H9 (cell line): Measurements from ENCODE around the gene KRT3. TPM values are rescaled to one million over a fixed set of nuclear protein-coding genes. Genes with fewer than 3 reads are reported as not detected.

ENCODE experiments used
- DNase-seq: peaks from one replicate; pipeline ENCODE4 v3.0.0-alpha.2; 2017
- H2AFZ ChIP-seq: one replicate; pipeline ENCODE4 v1.6.1; 2013; ENCODE audit warnings: mild to moderate bottlenecking, low read length, control low read depth, moderate library complexity
- H2AK5ac ChIP-seq: 2 replicates; pipeline ENCODE4 v1.6.1; 2013; ENCODE audit warnings: low read length, control low read depth, mixed read lengths; ENCODE audit not compliant: insufficient read length
- H2BK120ac ChIP-seq: one replicate; pipeline ENCODE4 v1.6.1; 2013; ENCODE audit warnings: low read depth, mild to moderate bottlenecking, low read length, control low read depth, inconsistent platforms; ENCODE audit not compliant: poor library complexity, severe bottlenecking
- H2BK12ac ChIP-seq: 2 replicates; pipeline ENCODE4 v1.6.1; 2013; ENCODE audit warnings: low read length, control low read depth, mixed read lengths, low read depth; ENCODE audit not compliant: insufficient read length
- H2BK15ac ChIP-seq: 2 replicates; pipeline ENCODE4 v1.6.1; 2013; ENCODE audit warnings: low read depth, low read length, control low read depth
- H2BK20ac ChIP-seq: one replicate; pipeline ENCODE4 v1.6.1; 2013; ENCODE audit warnings: low read depth, mild to moderate bottlenecking, low read length, control low read depth, inconsistent platforms; ENCODE audit not compliant: poor library complexity, severe bottlenecking
- H2BK5ac ChIP-seq: 2 replicates; pipeline ENCODE4 v1.6.1; 2013; ENCODE audit warnings: low read length, control low read depth, mixed read lengths; ENCODE audit not compliant: insufficient read length
- H3K14ac ChIP-seq: 2 replicates; pipeline ENCODE4 v1.6.1; 2013; ENCODE audit warnings: low read length, control low read depth; ENCODE audit not compliant: insufficient read depth
- H3K18ac ChIP-seq: 2 replicates; pipeline ENCODE4 v1.6.1; 2013; ENCODE audit warnings: low read depth, mild to moderate bottlenecking, mixed read lengths, low read length, control low read depth; ENCODE audit not compliant: insufficient read length
- H3K23ac ChIP-seq: 2 replicates; pipeline ENCODE4 v1.6.1; 2013; ENCODE audit warnings: low read length, control low read depth, mixed read lengths, low read depth; ENCODE audit not compliant: insufficient read length
- H3K23me2 ChIP-seq: 2 replicates; pipeline ENCODE4 v1.6.1; 2013; ENCODE audit warnings: low read depth, mild to moderate bottlenecking, mixed read lengths, low read length, control low read depth; ENCODE audit not compliant: insufficient read length, poor library complexity, severe bottlenecking
- H3K27ac ChIP-seq: 2 replicates; pipeline ENCODE4 v1.5.1; 2013; ENCODE audit warnings: low read length, control low read depth, mixed read lengths, low read depth; ENCODE audit not compliant: insufficient read length
- H3K27me3 ChIP-seq: 2 replicates; pipeline ENCODE4 v1.6.1; 2013; ENCODE audit warnings: low read length, control low read depth, inconsistent platforms; ENCODE audit not compliant: insufficient read depth
- H3K4ac ChIP-seq: 2 replicates; pipeline ENCODE4 v1.6.1; 2013; ENCODE audit warnings: low read depth, mild to moderate bottlenecking, control low read depth, inconsistent platforms, low read length, moderate library complexity
- H3K4me1 ChIP-seq: 2 replicates; pipeline ENCODE4 v1.6.1; 2013; ENCODE audit warnings: low read length, control low read depth, inconsistent platforms; ENCODE audit not compliant: insufficient read depth
- H3K4me2 ChIP-seq: 2 replicates; pipeline ENCODE4 v1.6.1; 2013; ENCODE audit warnings: low read length, control low read depth, mixed read lengths; ENCODE audit not compliant: insufficient read length, insufficient read depth
- H3K56ac ChIP-seq: 2 replicates; pipeline ENCODE4 v1.6.1; 2013; ENCODE audit warnings: low read depth, mild to moderate bottlenecking, mixed read lengths, low read length, control low read depth; ENCODE audit not compliant: insufficient read length
- H3K79me1 ChIP-seq: 2 replicates; pipeline ENCODE4 v1.6.1; 2013; ENCODE audit warnings: low read depth, mild to moderate bottlenecking, moderate library complexity, low read length, control low read depth, inconsistent platforms; ENCODE audit not compliant: insufficient read depth, poor library complexity, severe bottlenecking
- H3K79me2 ChIP-seq: 2 replicates; pipeline ENCODE4 v1.6.1; 2013; ENCODE audit warnings: low read length, control low read depth, inconsistent platforms; ENCODE audit not compliant: insufficient read depth
- H3K9ac ChIP-seq: 2 replicates; pipeline ENCODE4 v1.6.1; 2013; ENCODE audit warnings: low read length, control low read depth, mixed read lengths; ENCODE audit not compliant: insufficient read length; ENCODE audit errors: extremely low read depth
- H3K9me3 ChIP-seq: one replicate; pipeline ENCODE4 v1.6.1; 2013; ENCODE audit warnings: low read depth, low read length, inconsistent platforms; ENCODE audit not compliant: control insufficient read depth
- H3T11ph ChIP-seq: one replicate; pipeline ENCODE4 v1.6.1; 2013; ENCODE audit warnings: mild to moderate bottlenecking, low read length, control low read depth, inconsistent platforms
- H4K20me1 ChIP-seq: one replicate; pipeline ENCODE4 v1.6.1; 2013; ENCODE audit not compliant: control insufficient read depth, insufficient read length, insufficient read depth
- H4K5ac ChIP-seq: 2 replicates; pipeline ENCODE4 v1.6.1; 2013; ENCODE audit warnings: low read depth, mild to moderate bottlenecking, mixed read lengths, low read length, control low read depth; ENCODE audit not compliant: insufficient read length
- H4K8ac ChIP-seq: replicated peaks from 2 replicates; pipeline ENCODE4 v1.6.1; 2013; ENCODE audit warnings: low read length, control low read depth, mixed read lengths, low read depth; ENCODE audit not compliant: insufficient read length
- H4K91ac ChIP-seq: 2 replicates; pipeline ENCODE4 v1.6.1; 2013; ENCODE audit warnings: low read depth, mild to moderate bottlenecking, moderate library complexity, mixed read lengths, low read length, control low read depth; ENCODE audit not compliant: insufficient read length
- H3K27ac Mint-ChIP-seq, 3 experiments: 2 replicates in 2 of 3; 3 replicates in 1 of 3; pipeline ENCODE4 v1.8.0; 2020 to 2021; ENCODE audit warnings: mixed read lengths in 3 of 3, mild to moderate bottlenecking in 1 of 3, moderate library complexity in 1 of 3
- H3K27me3 Mint-ChIP-seq: 2 replicates; pipeline ENCODE4 v1.8.0; 2021; ENCODE audit warnings: low read depth, mild to moderate bottlenecking, moderate library complexity, mixed read lengths
- H3K36me3 Mint-ChIP-seq, 3 experiments: 2 replicates in 2 of 3; 3 replicates in 1 of 3; pipeline ENCODE4 v1.8.0; 2020 to 2021; ENCODE audit warnings: low read depth in 3 of 3, mixed read lengths in 3 of 3; ENCODE audit not compliant: insufficient read depth in 1 of 3
- H3K4me1 Mint-ChIP-seq, 2 experiments: 2 replicates each; pipeline ENCODE4 v1.8.0; 2020; ENCODE audit warnings: mixed read lengths in 2 of 2
- H3K4me3 Mint-ChIP-seq, 2 experiments: 2 replicates in 1 of 2; 3 replicates in 1 of 2; pipeline ENCODE4 v1.8.0; 2020 to 2021; ENCODE audit warnings: mild to moderate bottlenecking in 2 of 2, mixed read lengths in 2 of 2, moderate library complexity in 1 of 2
- H3K9me3 Mint-ChIP-seq, 2 experiments: 2 replicates in 1 of 2; 3 replicates in 1 of 2; pipeline ENCODE4 v1.8.0; 2020; ENCODE audit warnings: mild to moderate bottlenecking in 2 of 2, mixed read lengths in 2 of 2, moderate library complexity in 1 of 2
- CTCF ChIP-seq: fragments of 200-600 bp; sonication (generic); conservative IDR thresholded peaks from 3 replicates; pipeline ENCODE4 v1.8.0; 2021; ENCODE audit warnings: antibody characterized with exemption, mild to moderate bottlenecking
- WGBS: extraction: QIAGEN DNeasy Blood & Tissue Kit; methylation state at CpG from one replicate; pipeline ENCODE4 v1.1.7; 2013; ENCODE audit warnings: missing lambda C conversion rate, low lambda C conversion rate, mixed read lengths; ENCODE audit not compliant: insufficient read length; ENCODE audit errors: extremely low coverage; 5-methylcytosine and 5-hydroxymethylcytosine counted together
- total RNA-seq: library from RNA; stranded (reverse); gene quantifications from 2 replicates; pipeline ENCODE4 v1.2.1, GENCODE V29; 2021

KRT3 gene
- total RNA-seq, 1 experiment from 2014 or later: not detected

GRCh38 chr12:52823761-52824450 is 28.0 kb upstream of the KRT3 start:
- peak overlapping the region in 1 of 3 experiments; percentile 40; a peak in 1 of 7 replicates for H3K27ac Mint-ChIP-seq

More at GRCh38 chr12:52823761-52824450, 28.0 kb upstream of the KRT3 start:
- no peak overlapping the region for H2BK12ac ChIP-seq
- Mint-ChIP-seq H3K9me3 (no peaks in the 10 kb centered on the region), H3K4me3 (no peak overlapping the region; a peak in 1 of 5 replicates), H3K36me3 (no peaks in the 10 kb centered on the region; a peak in 1 of 7 replicates), H3K4me1 (peaks cover 7% of the 10 kb centered on the region in 2 experiments; a peak in 3 of 4 replicates), H3K27me3 (no peaks in the 10 kb centered on the region; the same call in 1 of the 2 replicates)
- H2BK20ac ChIP-seq: no peak overlapping the region
- no peak overlapping the region for H3K4ac ChIP-seq
- no peaks in the 10 kb centered on the region for H3K27me3 ChIP-seq
- no peak overlapping the region for H3K56ac ChIP-seq
- H3K9ac ChIP-seq: no peak overlapping the region
- no peak overlapping the region for H4K5ac ChIP-seq
- H4K20me1 ChIP-seq: no peaks in the 10 kb centered on the region
- no peak overlapping the region for H2BK5ac ChIP-seq
- no peak overlapping the region for H2BK15ac ChIP-seq
- no peaks in the 10 kb centered on the region for H3K79me2 ChIP-seq
- H3K79me1 ChIP-seq: no peaks in the 10 kb centered on the region
- H2BK120ac ChIP-seq: no peak overlapping the region
- no CpG with 5 or more reads among the region's 15 CpGs for WGBS
- no peak for TF ChIP-seq CTCF
- no peak overlapping the region for H3K23ac ChIP-seq
- H3T11ph ChIP-seq: no peak overlapping the region
- no peak overlapping the region; the same call in 1 of the 2 replicates for H3K14ac ChIP-seq
- no peak overlapping the region for H3K27ac ChIP-seq
- no peak overlapping the region for H3K4me2 ChIP-seq
- H3K9me3 ChIP-seq: no peaks in the 10 kb centered on the region
- no peaks in the 10 kb centered on the region for H3K23me2 ChIP-seq
- peak overlapping the region; percentile 52 for H4K91ac ChIP-seq
- DNase-seq: no peak
- H2AFZ ChIP-seq: no peak overlapping the region
- H4K8ac ChIP-seq: no peak overlapping the region
- no peak overlapping the region for H3K18ac ChIP-seq
- peaks cover 5% of the 10 kb centered on the region; the same call in 1 of the 2 replicates for H3K4me1 ChIP-seq
- no peak overlapping the region for H2AK5ac ChIP-seq
